Ammon's horn (tissue), 1 donor: ENCODE measurements around the gene SPTA1.

Source experiments
- DNase-seq: peaks from one replicate; pipeline ENCODE4 v3.0.0-alpha.2; 2016; ENCODE audit warnings: low spot score

Gene SPTA1

DNA sequence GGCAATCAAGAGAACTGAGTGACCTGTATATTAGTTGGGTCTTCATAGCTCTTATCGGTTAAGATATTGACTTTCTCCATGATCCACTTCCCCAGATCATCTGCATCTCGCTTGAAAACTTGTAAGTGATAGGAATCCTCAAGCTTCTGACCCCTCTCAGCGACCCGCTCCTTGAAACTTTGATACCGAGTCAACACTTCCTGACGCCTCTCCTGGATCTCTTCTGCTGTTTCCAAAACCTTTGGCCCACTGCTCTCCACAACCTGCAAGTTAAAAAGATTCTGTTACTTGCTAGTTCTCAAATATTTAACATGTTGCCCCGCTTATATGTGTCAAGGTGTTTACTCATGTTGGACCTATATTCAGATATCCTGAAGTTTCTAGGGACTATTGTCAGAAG lies 1.4 kb downstream of the SPTA1 start:
- DNase-seq: no peak

DNA sequence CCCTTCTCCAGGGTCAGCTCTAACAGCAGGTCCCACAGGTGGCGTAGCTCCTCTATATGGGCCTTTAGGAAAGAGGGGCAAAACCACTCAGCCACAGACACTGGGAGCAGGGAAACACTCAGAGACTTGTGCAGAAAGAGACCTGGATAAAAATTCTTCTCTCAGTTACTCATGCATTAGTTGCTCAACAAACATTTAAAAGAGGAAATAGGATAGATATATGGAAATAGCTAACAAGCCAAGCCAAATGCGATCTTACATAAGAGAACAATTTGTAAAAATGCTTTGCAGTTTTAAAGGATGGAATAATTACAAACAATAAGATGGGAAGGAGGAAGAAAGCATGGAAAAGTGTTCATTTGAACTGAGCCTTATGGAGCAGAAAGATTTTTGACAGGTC lies 4.9 kb downstream of the SPTA1 start:
- DNase-seq: no peak

DNA sequence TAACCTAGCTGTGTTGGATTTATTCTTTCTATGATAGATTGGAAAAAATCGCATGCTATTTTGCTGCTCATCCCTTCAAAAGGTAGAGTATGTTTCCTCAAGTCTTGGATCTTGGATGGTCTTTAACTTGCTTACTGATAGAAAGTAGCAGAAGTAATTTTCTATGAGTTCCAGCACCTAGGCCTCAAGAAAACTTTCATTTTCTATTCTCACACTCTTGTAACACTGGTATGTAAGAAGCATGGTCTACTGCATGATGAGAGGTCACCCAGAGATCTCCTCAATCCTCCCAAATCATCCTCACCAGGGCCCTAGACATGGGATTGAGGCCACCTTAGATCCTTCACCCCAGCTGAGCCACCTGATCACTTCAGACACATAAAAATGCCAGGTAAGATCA lies 7.2 kb downstream of the SPTA1 start:
- no peak for DNase-seq

DNA sequence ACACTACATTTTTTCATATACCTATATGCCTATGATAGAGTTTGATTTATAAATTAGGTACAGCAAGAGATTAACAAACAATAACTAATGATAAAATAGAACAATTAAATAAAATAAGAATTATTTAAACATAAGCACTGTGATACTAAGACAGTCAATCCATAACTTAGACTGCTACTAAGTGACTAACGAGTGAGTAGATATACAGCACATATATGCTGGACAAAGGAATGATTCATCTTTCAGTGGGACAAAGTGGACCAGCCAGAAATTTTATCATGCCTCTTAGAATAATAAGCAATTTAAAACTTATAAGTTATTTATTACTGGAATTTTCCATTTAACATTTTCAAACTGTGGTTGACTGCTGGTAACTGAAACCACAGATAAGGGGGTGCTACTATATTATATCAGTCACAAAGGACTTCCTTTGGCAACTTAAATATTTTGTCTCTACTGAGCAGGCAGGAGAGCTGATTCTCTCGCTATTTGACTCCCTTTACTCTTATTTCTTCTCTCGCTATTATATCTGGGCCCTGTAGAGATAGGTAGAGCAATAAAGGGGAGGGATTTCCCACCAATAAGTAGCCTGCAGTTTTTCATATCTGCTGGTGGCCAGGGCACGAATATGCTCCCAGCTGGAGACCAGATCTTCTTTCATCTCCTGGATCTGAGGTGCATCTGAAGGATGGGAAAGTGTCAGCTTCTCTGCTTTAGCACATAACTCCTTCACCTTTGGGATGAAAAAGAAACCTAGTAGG lies 10.8 kb downstream of the SPTA1 start:
- DNase-seq: no peak

DNA sequence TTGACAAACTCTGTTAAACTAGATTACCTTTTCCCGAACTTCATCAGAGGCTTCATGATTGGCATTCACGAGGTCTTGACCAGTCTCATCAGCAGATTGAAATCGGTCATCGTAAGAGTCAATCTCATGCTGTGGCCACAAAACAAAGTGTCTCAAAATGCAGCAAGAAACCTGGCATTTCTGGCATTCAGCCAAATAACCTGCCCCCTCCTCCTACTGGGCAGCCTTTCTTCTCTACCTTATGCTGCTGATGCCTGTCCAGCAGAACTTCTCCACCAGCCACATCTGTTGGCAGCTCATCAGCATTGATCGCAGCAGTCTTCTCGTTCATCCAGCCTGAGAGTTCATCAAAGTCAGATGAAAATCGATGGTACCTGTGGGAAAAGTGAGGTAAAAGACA lies 12.2 kb downstream of the SPTA1 start:
- no peak for DNase-seq

DNA sequence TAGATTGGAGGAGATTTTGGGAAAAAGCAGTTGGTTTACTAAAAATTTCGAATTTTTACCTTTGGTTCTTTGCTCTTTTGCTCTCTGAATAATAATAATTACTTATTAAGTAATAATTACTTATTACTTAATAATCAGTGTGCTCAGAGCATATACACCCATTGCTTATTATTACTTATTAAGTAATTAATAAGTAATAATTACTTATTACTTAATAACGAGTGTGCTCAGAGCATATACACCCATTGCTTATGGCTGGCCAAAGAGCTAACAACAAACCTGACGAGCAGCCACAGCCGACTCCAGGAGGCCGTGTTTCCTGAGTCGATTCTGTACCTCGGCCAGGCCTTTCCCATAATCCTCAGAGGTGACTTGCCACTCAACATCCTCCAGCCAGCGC lies 20.5 kb downstream of the SPTA1 start:
- no peak for DNase-seq

DNA sequence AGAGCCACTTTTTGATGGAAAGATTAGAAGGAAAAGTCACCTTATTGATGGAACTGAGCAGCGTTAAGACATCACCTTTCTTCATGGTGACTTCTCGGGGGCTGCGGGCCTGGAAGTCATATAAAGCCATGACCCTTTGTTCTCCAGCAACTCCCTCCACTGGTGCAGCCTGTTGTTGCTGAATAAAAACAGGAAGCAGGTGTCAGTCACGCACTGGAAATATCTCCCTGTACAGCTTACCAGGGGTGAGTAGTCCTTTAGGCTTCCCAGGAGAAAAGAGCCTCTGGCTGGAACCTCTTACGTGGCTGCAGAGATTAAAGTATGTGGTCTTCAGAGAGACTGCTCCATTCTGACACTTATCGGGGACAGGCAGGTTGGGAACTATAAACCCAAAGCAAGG lies 31.9 kb downstream of the SPTA1 start:
- DNase-seq: no peak

DNA sequence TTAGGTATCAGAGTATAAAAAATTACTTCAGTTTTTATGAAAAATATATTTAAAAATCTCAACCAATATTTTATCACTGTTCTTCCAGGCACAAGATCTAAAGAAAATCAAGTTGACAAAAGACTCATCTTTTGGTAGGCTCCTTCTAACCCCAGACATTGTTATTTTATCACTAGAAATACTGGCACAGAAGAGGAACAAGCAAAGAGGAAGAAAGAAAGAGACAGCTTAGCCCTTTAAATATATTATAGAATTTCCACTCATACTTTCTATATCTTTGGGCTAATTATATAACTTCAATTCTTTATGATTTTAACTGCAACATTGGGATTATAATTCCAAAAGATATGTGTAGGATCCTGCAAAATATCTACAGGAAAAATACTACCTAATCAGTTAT lies 32.4 kb downstream of the SPTA1 start:
- no peak for DNase-seq

DNA sequence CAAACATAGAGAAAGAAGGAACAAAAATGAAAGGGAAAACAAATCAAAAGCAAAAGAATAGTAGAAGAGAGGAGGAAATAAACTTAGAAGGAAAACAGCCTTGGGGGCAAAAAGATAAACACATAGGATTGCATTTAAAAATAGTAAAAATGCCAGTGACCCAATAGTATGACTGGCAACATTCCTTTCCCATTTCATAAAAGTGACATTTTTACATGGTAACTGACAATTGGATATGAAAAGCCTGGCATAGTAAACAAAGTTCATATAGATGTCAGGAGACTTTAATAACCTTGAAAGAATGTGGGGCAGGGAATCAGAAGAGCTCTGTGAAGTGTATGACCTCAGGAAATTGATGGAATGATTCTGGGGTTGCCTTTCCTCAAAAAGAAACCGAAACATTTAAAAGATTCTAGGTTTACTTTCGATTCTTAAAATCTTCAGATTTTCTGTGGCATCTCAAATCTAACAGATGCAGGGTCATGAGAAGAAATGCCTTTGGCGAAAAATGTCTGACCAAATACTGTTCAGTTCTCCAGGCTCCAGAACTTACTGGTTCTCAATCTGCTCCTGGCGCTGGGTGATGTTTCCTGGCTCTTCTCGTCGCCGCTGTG lies 33.7 kb downstream of the SPTA1 start:
- no peak for DNase-seq

DNA sequence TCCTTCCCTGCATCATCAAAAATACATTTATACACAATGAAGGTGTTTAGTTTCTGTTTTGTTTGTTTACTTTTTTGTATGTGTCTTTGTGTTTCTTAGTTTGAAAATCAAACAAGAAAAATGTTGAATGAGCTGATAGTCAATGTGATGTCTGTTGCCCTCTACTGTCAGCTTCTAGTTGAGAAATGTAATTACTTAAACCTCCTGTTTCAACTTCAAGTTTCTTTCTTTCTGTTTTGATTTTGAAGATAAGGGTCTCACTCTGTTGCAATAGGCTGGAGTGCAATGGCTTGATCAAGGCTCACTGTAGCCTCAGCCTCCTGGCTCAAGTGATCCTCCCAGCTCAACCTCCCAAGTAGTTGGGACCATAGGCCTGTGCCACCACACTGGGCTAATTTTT lies 37.5 kb downstream of the SPTA1 start:
- no peak for DNase-seq

DNA sequence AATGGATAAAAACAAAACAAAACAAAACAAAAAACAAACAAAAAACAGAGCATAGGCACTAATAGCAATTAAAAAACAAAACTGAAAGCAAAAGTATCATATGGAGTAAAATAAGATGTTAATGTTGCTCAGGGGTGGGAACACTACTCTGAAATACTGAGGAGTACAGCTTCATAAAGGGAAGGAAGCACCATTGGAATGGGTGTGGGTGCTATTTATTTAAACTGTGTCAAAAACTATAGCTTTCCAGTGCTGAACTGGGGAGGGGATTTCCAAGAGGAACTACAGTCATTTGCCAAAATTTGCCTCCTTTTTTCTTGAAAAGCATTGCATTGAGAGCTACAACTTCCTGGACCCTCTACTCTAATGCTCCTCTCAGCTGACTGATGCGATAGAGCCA lies 40.0 kb downstream of the SPTA1 start:
- no peak for DNase-seq

DNA sequence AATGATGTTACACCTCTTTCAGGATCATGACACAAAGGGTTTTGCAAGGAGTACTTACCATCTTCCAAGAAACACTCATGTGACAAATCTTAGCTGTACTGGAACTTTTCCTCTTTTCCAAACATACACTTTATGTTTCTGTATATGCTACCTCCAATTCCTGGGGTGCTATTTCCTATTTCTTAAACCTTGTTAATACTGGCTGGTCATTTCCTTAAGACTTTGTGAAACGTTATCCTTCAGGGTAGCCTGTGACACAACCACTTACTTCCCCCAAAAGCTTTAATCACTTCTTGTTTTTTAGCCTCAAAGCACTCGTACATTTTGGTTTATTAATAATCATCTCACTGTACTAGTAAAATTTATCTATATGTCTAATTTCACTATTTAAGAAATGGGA lies 42.1 kb downstream of the SPTA1 start:
- DNase-seq: no peak

DNA sequence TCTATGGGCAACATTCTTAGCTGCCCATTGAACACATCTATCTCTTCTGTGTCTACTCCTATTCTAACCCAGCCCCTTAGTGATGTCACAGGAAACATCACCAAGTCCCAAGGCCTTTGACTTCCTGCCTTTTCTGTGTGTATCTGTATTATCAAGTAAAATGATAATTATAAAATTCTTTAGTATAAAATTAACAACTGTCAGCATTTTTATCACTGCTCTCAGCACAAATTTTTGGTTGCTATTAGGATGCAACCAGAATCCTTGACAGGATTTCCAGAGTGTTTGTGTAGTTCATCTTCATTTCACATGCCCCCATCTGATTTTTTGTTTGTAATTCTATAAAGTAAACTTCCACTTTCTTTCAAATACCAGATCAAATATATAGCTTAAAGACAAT lies 47.6 kb downstream of the SPTA1 start:
- DNase-seq: no peak

DNA sequence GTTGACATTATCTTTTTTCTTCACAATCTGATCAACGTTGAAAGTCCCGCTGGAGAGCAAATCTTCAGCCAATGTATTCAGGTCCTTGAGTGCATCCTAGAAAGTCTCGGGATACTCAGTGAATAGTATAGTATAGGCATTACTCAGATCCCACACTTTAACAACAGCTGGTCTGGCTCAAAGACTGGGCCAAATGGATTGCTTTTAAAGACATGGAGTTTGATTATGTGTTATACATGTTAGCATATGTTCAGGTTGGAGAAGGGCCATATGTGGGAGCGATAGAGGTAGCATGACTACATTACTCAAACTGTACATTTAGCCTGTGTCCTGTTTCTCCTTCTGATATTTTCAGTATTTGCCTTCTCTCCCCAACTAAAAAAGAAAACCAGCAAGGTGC lies 48.4 kb downstream of the SPTA1 start:
- no peak for DNase-seq

DNA sequence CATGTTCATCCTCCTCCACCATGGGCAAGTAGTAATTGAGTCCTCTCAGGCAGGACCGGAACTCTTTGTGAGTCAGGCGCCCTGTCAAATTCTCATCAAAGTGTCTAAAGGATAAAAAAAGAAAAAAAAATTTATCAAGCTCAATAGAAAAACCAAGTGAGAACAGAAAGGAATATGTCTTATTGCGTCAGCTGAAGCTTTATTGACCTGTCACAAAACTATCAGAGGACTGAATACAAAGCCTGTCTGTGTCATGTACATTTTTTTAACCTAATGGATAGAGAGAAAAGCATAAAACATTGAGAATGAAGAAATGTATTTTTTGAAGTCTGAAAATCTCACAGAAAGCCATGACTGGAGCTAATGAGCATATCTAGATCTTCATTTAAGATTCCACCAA lies 72.8 kb downstream of the SPTA1 start:
- no peak for DNase-seq

DNA sequence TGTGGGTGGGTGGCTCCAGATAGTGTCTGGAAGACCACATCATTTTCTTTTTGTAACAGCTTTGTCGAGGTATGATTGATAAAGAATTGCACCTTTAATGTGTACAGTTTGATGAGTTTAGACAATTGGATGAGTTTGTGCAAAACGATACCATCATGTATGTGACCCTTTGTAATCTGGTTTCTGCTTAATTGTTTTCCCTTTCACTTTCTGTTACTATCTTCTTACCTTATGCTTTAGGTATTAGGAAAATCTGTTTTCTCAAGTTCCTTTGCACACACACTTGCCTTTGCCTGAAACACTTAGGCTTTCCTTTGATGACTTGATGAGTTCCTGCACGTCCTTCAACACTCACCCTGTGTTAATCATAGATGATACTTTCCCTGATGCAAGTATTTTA lies 74.6 kb downstream of the SPTA1 start:
- DNase-seq: no peak

DNA sequence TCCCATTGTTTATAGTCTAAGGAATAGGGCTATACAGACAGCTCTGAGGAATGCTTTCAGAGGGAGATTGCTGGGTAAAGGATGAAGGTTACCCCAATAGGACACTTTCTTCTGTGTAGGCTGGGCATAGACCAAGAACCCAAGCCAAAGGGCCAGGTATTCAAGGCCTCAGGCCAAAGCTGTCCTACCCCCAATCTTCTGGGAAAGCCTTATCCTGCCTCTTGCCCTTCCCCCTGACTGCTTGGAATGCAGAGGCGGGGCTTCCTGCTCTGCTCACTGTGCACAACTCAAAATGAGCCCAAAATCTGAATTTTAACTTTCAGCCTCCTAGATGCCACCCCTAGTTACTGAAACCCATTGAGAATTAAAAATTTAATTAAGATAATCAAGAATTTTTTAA lies 79.2 kb downstream of the SPTA1 start:
- no peak for DNase-seq

DNA sequence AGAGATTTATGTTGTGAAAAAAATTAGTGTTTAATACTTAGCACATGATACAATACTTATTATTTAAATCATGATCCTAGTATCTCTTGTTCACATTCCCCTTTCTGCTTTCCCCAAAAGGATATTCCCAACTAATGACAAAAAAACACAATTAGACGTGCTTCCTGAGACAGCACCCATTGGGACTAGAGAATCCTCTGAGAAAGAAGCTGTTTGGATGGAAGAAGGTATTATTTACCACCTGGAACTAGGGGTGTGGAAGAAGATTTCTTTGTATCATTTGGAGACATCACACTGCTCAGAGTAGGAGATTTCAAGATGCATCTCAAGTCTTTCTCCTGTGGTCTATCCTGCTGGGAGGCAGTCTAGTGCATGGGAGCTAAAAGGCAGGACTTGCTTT lies 81.5 kb downstream of the SPTA1 start, which contains the start of gene OR10Z1:
TSS of gene OR10Z1 (plus strand) at position 301 of the 400 bp plus-strand sequence. CDS start 1,171 bp downstream, outside the sequence.
- no peak for DNase-seq

DNA sequence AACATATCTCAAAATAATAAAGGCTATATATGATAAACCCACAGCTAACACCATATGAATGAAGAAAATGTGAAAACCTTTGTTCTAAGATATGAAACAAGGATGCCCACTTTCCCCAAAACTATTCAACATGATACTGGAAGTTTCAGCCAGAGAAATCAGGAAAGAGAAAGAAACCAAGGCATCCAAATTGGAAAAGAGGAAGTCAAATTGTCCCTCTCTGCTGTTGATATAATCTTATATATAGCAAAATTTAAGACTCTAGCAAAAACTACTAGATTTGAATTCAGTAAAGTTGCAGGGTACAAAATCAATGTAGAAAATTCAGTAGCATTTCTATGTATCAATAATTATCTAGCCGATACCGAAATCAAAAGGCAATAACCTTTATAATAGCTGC lies 85.8 kb downstream of the SPTA1 start:
- DNase-seq: no peak

DNA sequence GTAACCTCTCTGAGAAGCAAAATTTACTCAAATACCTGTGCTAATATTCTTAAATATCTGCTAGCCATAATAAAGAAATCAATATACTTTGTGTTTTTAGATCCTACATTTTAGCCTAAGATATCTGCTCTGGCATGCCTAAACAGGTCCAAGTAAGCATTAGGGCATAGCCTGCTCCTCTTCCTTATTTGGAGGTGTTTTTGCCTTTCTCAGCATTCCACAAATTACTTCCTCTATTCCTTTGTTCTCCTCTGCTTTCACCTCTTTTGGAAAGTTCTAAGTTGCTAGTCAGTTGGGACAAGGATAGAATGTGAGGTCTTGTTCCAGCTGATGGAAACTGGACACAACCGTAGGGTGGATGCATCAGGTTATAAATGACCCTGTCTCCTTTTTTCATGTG lies 99.6 kb downstream of the SPTA1 start:
- no peak for DNase-seq

DNA sequence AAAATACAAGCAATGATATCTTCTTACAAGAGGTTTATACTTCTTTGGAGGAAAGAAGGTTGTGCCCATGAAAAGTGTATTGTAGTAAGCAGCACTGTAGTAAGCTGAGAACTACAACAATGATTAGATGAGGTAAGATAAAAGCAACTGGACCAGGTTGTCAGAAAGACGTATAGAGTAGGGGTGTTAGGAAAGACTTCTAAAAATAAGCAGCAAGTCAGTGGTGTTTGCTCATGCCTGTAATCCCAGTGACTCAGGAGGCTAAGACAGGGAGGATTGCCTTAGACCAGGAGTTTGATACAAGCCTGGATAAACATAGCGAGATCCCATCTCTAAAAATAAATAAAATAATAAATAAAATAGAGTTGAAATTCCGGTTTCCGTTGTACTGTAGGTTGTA lies 102.6 kb downstream of the SPTA1 start:
- DNase-seq: no peak

DNA sequence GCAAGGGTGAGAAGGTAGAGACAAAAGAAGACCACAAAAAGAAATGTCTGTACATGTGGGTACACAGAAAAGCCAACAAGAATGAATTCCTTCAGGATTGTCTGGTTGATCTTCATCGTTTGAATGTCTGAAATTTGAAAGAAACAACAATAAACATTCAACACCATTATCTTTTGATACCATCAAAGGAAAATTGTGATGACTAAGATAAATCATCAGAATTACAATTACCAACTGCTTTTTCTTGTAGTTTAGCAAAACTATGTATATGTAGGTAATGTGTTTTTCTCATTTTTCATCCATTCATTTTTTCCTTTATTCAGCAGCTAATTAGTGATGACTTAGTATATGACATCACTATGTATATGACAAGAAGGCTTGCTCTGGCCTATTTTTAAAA lies 106.8 kb downstream of the SPTA1 start, which contains the start of gene OR10X1:
TSS of gene OR10X1 (minus strand) at position 167 of the 400 bp plus-strand sequence. CDS start at position 167, 0 bp downstream.
- DNase-seq: no peak

DNA sequence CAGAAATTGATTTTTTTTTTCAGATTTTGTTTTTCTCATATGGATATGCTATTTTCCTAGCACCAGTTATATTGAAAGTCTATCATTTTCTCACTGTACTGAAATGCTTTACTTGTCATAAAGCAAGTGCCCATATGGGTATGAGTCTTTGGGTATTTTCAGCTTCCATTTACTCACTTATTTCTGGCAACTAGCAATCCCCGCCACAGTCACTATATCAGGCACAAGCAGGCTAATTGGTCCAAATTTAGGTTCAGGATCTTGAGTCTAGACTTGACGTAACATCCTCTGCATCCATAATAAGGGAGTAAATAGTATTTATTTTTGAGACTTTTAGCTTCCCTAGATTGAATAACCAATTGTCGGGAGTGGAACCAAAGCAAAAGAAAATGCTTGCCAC lies 109.0 kb downstream of the SPTA1 start:
- DNase-seq: no peak

DNA sequence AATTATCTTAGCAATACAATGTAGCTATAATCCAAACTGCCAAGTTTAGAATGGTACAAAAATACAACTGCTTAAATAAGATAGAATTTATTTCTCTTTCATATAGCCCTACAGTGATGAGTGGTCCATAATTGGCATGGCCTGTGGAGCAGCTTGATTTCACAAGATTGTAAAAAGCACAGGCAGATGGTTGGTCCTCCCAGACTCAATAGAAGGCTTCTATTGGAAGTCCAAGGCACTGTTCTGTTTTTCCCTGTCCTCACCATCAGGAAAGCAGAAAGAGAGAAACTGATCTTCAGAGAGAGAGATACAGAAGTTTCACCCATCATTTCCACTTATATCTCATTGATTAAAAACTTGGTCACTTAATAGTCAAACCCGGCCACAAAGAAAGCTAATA lies 114.3 kb downstream of the SPTA1 start:
- no peak for DNase-seq
